Hematopoietic multipotent progenitor cell treated with erythropoietin and hydrocortisone succinate and interleukin-3 and kit ligand, for 15 days (in vitro differentiated cells): ENCODE results near the gene NEURL3.

ENCODE experiments used
- DNase-seq: peaks from one replicate; pipeline ENCODE4 v3.0.0-alpha.2; 2015; ENCODE audit warnings: low spot score

The NEURL3 gene

DNA sequence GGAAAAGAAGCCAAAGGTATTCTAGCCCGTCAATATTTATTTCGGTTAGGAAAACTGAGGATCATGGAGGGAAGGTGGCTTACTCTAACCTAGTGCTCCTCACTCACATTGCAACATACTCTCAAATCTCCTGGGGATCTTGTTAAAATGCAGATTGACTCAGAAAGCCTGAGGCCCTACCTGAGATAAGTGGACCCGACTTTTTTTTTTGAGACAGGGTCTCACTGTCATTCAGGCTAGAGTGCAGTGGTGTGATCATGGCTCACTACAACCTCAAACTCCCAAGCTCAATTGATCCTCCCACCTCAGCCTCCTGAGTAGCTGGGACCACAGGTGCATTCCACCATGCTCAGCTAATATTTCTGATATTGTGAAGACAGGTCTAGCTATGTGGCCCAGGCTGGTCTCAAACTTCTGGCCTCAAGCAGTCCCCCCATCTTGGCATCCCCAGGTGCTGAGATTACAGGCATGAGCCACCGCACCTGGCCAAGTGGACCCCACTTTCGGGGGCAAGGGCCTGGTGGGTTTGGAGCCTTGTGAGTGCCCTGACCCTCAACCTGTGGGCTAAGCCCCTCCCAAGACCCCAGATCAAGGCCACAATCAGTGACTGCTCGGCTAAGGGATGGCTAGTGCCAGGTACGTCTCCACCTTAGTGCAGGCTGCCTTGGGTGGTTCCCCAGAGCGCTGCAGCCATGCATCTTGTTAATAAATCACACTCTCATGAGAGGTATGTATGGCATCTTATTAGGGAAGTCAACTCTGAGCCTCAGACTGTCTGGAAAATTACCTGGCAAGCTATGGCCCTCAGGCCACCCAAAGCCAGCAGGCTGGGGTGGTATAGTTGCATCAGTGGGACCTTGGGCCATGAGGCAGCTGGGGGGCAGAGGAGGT is 1.1 kb upstream of the NEURL3 start:
- DNase-seq = no peak

DNA sequence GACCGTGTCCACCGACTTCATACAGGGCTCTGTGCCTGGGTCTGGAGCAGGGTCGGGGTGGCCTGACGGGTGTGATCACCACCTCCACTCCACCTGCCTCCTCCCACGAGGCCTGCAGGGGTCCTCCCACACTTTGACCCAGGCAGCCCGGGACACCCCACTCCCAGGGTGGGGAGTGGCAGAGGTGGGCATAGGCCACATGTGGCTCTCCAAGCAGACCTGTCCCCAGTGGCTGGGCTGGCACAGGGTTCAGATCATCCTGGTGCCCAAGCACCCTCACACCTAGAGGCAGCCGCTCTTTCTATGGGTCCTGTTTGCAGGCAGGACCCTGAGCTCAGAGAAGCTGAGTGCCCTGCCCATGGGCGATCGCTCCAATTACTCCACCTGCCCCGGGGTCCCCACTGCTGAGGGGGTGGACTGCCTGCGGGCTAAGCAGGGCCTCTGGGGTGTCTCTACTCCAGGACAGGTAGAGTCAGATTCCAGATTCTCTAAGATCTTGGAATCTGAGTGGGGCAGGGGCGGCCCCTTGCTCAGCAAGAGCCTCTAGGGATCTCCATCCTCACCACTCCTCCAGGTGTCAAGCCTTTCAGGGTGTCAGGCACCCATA is 1.4 kb downstream of the NEURL3 start:
- no peak for DNase-seq

DNA sequence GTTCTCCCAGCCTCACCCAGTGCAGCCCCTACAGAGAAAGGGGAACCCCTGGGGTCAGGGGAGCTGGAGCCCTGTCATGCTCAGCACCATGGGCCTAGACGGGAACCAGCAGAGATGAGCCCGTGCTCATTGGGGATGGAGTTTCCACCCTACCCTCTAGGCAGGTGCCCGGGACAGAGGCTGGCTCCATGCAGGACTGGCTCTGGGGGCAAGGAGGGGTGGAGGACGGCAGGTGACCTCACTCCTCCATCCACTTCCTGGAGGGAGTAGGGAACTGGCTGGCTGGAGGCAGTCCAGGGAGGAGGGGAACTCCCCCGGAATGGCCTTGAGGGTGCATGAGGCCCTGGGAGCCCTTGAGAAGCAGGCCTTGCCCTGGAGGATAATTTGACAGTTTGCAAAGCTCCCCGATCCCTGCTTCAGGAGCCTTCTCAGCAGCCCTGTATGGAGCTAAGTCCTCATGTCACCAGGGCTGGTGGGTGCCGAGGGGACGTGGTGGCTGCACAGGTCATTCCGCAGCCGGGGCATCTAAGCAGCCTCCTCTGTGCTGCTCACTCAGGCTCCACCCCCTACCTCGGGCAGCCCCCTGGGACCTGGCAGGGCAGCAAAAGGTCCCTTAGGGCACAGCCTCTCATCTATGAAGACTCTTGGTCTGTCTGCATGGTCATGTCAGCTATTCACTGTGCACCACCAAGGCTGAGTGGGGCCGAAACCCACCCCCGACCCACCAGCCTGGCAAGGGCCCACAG is 2.1 kb downstream of the NEURL3 start:
- DNase-seq = no peak

GRCh38 chr2:96501886-96502810 is 3.0 kb downstream of the NEURL3 start:
- no peak for DNase-seq

DNA sequence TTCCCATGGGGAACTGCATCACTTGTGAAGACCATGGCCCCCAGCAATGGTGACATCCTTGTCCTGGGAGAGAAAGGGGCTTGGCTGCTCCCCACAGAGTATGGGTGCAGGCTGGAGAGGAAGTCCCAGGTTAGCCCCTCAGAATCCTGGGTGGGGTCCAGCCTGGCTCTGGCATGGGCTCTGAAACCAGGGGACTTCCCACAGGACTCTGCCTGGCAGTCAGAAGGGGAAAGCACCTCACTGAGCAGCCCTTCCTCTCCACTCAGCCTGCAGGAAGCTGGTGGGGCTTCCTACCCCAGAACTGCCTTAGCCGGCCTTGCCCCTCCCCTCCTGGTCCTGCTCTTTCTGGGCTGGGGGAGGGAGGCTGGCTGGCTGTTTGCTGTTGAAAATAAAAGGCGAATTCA is 3.7 kb downstream of the NEURL3 start:
- no peak for DNase-seq

GRCh38 chr2:96500385-96501066 is 4.6 kb downstream of the NEURL3 start:
- DNase-seq = no peak

DNA sequence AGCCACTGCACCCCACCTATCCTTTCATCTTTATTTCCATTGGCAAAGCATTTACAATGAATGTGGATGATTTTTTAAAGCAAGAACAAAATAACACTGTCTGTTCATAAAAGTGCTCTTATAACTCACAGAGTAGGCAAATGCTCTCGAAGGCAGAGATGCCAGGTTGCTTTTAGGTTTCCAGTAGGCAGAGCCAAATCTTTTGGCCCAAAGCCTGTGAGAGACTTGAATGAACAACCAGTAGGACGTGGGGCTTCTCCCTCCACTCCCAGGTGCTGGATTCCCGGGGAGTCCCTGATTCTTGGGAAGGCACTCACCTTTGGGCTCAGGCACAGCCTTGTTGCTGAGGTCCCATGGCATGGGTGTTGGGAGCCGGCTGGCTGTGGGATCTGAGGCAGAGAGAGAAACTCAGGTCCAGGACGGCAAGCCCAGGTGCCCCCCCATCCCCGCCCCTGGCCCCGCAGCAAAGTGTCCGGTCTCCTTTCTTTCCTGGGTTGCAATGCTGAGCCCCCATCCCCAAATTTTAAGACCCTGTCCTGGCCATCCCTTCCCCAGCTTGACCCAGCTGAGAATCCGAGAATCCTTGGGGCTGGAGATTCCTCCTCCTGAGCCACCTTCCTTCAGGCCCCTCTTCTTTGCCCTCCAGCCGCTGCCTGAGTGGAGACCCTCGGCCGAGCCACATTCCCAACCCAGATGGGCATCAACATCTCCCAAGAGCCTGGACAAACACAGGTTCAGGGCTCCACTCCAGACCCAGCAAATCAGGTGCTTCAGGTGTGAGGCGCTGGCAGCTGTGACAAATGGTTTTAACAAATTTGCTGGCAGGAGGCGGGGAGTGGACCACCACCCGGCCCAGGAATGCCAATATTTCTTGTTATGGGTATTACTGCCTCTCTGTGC is 5.8 kb downstream of the NEURL3 start:
- DNase-seq = peak; percentile 47

DNA sequence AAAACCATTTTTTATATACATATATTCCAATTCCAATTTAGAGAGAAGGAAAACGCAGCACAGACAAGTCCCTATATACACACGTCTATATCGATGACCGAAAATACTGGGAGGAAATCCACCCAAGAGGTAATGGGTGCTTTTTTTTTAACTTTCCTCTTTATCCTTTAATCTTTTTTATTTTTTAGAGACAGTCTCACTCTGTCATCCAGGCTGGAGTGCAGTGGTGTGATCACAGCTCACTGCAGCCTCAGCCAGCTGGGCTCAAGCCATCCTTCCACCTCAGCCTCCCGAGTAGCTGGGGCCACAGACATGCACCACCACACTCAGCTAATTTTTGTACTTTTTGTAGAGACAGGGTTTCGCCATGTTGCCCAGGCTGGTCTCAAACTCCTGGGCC is 6.5 kb downstream of the NEURL3 start:
- DNase-seq = peak; percentile 55

GRCh38 chr2:96498021-96498431 is 7.1 kb downstream of the NEURL3 start:
- DNase-seq = peak; percentile 91

- peak; percentile 26 for DNase-seq
Observed at GRCh38 chr2:96495982-96496629, 9.1 kb downstream of the NEURL3 start.

DNA sequence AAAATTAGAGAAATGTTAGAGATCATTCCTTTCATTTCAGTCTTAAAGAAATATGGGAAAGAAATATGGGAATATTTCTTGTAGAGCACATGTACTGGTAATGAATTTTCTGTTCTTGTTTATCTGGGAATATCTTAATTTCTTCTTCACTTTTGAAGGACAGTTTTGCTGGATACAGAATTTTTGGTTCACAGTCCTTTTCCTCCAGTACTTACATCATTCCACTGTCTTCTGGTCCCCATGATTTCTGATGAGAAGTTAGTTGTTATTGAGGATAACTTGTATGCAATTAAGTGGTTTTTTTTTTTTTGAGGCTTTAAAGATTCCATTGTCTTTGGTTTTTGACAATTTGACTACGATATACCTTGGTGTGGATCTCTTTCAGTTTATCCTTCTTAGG is 11.0 kb downstream of the NEURL3 start:
- DNase-seq = no peak

GRCh38 chr2:96493072-96493471 is 12.1 kb downstream of the NEURL3 start:
- DNase-seq = no peak

GRCh38 chr2:96491860-96492497 is 13.2 kb downstream of the NEURL3 start:
- no peak for DNase-seq

GRCh38 chr2:96489663-96490062 is 15.5 kb downstream of the NEURL3 start:
- no peak for DNase-seq

DNA sequence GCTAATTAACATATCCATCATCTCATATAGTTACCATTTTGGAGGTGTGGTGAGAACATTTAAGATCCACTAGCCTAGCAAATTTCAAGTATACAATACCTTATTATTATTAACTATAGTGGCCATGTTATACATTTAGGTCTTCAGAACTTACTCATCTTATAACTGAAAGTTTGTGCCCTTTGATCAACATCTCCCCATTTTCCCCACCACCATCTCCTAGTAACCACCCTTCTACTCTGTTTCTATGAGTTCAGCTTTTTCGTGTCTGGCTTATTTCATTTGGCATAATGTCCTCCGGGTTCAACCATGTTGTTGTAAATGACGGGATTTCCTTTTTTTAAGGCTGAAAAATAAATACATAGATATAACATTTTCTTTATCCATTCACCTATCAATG is 15.9 kb downstream of the NEURL3 start:
- DNase-seq = no peak

DNA sequence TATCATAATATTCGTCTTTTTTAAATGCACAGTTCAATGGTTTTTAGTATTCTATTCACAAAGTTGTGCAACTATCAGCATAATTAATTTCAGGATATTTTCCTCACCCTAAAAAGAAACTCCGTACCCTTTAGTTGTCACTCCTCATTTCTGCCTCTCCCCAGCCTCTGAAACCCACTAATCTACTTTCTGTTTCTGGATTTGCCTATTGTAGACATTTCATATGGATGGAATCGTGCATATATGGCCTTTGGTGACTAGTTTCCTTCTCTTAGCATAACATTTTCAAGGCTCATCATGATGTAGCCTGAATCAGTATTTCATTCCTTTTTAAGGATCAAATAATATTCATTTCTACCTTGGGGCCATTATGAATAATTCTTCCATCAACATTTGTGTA is 18.5 kb downstream of the NEURL3 start:
- no peak for DNase-seq

DNA sequence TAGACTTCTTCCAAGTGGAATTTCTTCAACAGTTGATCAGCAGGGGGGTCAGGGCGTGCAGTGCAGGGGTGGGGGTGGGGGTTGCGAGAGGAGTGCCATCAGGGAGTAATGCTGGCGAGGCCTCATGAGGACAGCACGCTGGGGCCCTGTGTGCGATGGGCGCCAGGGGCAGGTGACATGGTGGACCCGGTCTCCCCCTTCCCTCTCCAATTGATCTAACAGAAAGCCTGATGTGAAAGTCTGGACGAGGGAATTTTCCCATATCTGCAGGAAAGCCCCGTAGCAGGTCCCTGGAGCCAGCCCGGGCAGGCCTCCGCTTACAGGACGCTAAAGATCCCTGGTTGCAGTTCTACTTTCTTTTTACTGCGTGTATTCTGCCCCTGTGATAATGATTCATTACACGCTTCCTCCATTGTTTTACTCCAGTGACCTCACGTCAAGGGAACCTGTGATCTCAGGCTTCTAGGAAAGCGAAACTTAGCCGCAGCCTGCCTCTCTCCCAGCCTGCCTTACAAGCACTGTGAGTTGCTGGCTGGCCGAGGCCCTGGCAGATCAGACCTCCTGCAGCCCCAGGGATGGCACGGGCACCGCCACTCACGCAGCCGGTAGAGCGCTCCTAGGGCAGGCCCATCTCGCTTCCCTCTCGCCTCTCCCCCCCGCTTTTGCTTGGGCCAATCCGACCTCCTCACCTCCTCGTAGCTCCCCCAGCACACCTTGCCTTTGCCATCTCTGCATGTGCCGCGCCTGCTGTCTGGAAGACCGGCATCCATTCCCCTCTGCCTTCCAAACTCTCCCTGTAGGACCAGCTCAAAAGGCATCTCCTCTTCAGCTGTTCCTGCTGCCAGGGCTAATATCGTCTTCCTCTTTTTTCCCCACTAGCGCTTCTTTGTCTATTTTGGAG is 19.2 kb downstream of the NEURL3 start:
- DNase-seq = peak; percentile 56

DNA sequence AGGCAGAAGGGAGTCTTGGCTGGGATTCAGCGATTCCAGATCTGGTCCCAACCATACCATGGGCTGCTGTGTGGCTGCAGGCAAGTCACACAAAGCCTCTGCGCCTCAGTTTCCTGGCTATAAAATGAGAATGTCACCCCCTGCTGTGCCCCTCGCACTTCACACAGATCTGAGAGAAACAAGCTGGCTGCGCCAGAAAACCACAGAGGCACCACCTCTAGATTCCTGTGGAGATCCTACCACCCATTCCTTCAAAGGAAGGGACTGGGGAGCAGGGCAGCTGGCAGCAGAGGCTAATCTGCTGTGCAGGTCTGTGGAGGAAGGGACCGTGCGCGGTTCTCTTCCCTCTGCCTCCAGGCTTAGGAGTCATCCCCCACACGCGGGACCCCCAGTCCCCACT is 19.8 kb downstream of the NEURL3 start:
- DNase-seq = no peak
